ENCODE data around the gene GREB1.

GRCh38 chr2:11636593-11637295 is 102.9 kb downstream of the GREB1 start:
- TF ChIP-seq CTCF (conservative IDR thresholded peaks at IDR 0.05; ENCODE audit: low read depth, low read length), result no peak
- no peak for TF ChIP-seq EZH2 (IDR thresholded peaks at IDR 0.05; ENCODE audit: borderline replicate concordance, low read depth, low read length, poor library complexity, severe bottlenecking)
